ENCODE data around the gene INPP5A. TPM values are rescaled to one million over a fixed set of nuclear protein-coding genes. Genes with fewer than 3 reads are reported as not detected.

Gene INPP5A
- total and polyA plus RNA-seq, 9 of the 15 experiments (the other 6 are each of a cell fraction or from before 2014, with no cell fraction given) = 0.66 to 11.6 (median 7.7) TPM

DNA sequence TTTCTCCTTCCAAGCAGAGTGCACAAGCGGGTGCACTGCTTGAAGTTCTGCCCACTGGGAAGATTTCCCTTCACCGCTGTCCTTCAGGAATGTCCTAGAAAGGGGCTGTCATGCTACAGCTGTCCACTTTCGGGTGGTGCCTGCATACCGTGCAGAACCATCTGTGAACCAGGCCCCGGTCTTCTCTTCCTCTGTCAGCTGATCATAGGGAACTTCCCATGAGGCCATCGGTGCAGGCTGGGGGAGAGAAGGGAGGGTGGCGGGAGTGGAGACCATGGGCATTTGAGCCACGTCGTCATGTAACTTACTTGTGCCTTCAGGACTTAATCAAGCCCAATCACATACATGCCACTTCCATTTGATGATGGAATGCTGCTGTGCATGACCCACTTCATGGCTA lies 136.7 kb downstream of the INPP5A start:
- ChIA-PET POLR2A (interaction anchor here (1.0 kb wide), 1 partner anchor 17 kb away, joined by 3 read pairs; no protein-coding TSS in a partner anchor), CTCF (ENCODE audit: low intra/inter-chr PET ratio) (no interaction called here)
- ATAC-seq (no peak), DNase-seq (ENCODE audit: extremely low read depth in 1 of 4, low spot score in 3 of 4) (no peak), FAIRE-seq (no peak)
- in situ Hi-C loops (cut with MboI) = loop anchor here (25.0 kb wide), 1 partner anchor 438 kb away; no protein-coding TSS in a partner anchor
- Histone ChIP-seq H3K9ac (ENCODE audit: insufficient read depth in 1 of 2, low read depth in 2 of 2, low read length in 2 of 2) (no peak overlapping the region), H2AFZ (ENCODE audit: low read depth, low read length) (no peak overlapping the region), H3K4me1 (replicated peaks in 1 of 2; ENCODE audit: control insufficient read depth in 2 of 2, insufficient read depth in 2 of 2, low read length in 2 of 2) (peaks cover 2 to 11% of the 10 kb centered on the region in 2 experiments; a peak in 3 of 5 replicates), H3K27me3 (ENCODE audit: control insufficient read depth in 2 of 2, insufficient read depth in 2 of 2, low read length in 2 of 2) (no peaks in the 10 kb centered on the region), H3K79me2 (ENCODE audit: control insufficient read depth, insufficient read depth, low read length) (no peaks in the 10 kb centered on the region), H3K9me3 (replicated peaks; ENCODE audit: control insufficient read depth, insufficient read depth, low read depth, low read length) (no peaks in the 10 kb centered on the region), H3K4me3 (no peak overlapping the region), H4K20me1 (replicated peaks; ENCODE audit: control insufficient read depth, insufficient read depth, low read length) (no peaks in the 10 kb centered on the region; the same call in 1 of the 2 replicates), H3K36me3 (ENCODE audit: control insufficient read depth, insufficient read depth, low read length) (no peaks in the 10 kb centered on the region), H3K27ac (ENCODE audit: extremely low read depth, low read depth, low read length) (no peak overlapping the region), H3K9me1 (ENCODE audit: control insufficient read depth, insufficient read depth, low read length) (no peaks in the 10 kb centered on the region), H3K4me2 (ENCODE audit: insufficient read depth, low read length) (no peak overlapping the region)
- TF ChIP-seq CREM (IDR thresholded peaks at IDR 0.05; ENCODE audit: low read depth) (no peak), CHD2 (IDR thresholded peaks at IDR 0.05; ENCODE audit: low read depth, low read length) (no peak), BRF1 (IDR thresholded peaks at IDR 0.05; ENCODE audit: borderline replicate concordance, extremely low read depth, insufficient read length) (no peak), CREB1 (IDR thresholded peaks at IDR 0.05) (no peak), CREB1 (CRISPR knock-in tag; IDR thresholded peaks at IDR 0.05) (no peak)
- WGBS (ENCODE audit: insufficient coverage, low coverage, missing lambda C conversion rate) = 62% methylated on average over 6 of the region's 9 CpGs
- BruUV-seq (replicated peaks) = no TSS peak
- intact Hi-C loops (cut with micrococcal nuclease) = no loop called here

- Histone ChIP-seq H3K79me2 (ENCODE audit: control insufficient read depth, insufficient read depth, low read length) (no peaks in the 10 kb centered on the region), H3K4me2 (ENCODE audit: insufficient read depth, low read length) (no peak overlapping the region), H3K4me3 (no peak overlapping the region), H3K9ac (ENCODE audit: insufficient read depth in 1 of 2, low read depth in 2 of 2, low read length in 2 of 2) (no peak overlapping the region), H3K36me3 (ENCODE audit: control insufficient read depth, insufficient read depth, low read length) (no peaks in the 10 kb centered on the region), H3K27ac (ENCODE audit: extremely low read depth, low read depth, low read length) (no peak overlapping the region), H3K27me3 (ENCODE audit: control insufficient read depth in 2 of 2, insufficient read depth in 2 of 2, low read length in 2 of 2) (no peaks in the 10 kb centered on the region), H3K9me3 (replicated peaks; ENCODE audit: control insufficient read depth, insufficient read depth, low read depth, low read length) (no peaks in the 10 kb centered on the region), H2AFZ (ENCODE audit: low read depth, low read length) (no peak overlapping the region), H3K9me1 (ENCODE audit: control insufficient read depth, insufficient read depth, low read length) (no peaks in the 10 kb centered on the region), H3K4me1 (replicated peaks in 1 of 2; ENCODE audit: control insufficient read depth in 2 of 2, insufficient read depth in 2 of 2, low read length in 2 of 2) (peaks cover 2 to 11% of the 10 kb centered on the region in 2 experiments; a peak in 3 of 5 replicates), H4K20me1 (replicated peaks; ENCODE audit: control insufficient read depth, insufficient read depth, low read length) (no peaks in the 10 kb centered on the region; the same call in 1 of the 2 replicates)
- intact Hi-C loops (cut with micrococcal nuclease) (no loop called here), in situ Hi-C loops (cut with MboI) (no loop called here)
- WGBS (ENCODE audit: insufficient coverage, low coverage, missing lambda C conversion rate) = 72% methylated on average over 19 of the region's 23 CpGs
- FAIRE-seq (no peak), DNase-seq (ENCODE audit: extremely low read depth in 1 of 4, low spot score in 3 of 4) (no peak), ATAC-seq (no peak)
- ChIA-PET CTCF (ENCODE audit: low intra/inter-chr PET ratio) (no interaction called here), POLR2A (interaction anchor here (1.2 kb wide), 1 partner anchor 10 kb away, joined by 3 read pairs; no protein-coding TSS in a partner anchor)
- no peak for TF ChIP-seq ELF2 (CRISPR knock-in tag; IDR thresholded peaks at IDR 0.05)
- TF ChIP-seq ZNF79 (CRISPR knock-in tag; IDR thresholded peaks at IDR 0.05; ENCODE audit: low read depth) = no peak
- no peak for TF ChIP-seq ZNF143 (CRISPR knock-in tag; IDR thresholded peaks at IDR 0.05)
- TF ChIP-seq, protein P1, sequence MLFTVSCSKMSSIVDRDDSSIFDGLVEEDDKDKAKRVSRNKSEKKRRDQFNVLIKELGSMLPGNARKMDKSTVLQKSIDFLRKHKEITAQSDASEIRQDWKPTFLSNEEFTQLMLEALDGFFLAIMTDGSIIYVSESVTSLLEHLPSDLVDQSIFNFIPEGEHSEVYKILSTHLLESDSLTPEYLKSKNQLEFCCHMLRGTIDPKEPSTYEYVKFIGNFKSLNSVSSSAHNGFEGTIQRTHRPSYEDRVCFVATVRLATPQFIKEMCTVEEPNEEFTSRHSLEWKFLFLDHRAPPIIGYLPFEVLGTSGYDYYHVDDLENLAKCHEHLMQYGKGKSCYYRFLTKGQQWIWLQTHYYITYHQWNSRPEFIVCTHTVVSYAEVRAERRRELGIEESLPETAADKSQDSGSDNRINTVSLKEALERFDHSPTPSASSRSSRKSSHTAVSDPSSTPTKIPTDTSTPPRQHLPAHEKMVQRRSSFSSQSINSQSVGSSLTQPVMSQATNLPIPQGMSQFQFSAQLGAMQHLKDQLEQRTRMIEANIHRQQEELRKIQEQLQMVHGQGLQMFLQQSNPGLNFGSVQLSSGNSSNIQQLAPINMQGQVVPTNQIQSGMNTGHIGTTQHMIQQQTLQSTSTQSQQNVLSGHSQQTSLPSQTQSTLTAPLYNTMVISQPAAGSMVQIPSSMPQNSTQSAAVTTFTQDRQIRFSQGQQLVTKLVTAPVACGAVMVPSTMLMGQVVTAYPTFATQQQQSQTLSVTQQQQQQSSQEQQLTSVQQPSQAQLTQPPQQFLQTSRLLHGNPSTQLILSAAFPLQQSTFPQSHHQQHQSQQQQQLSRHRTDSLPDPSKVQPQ (CRISPR knock-in tag; IDR thresholded peaks at IDR 0.05; ENCODE audit: borderline replicate concordance) = no peak
- no peak for TF ChIP-seq SUPT5H (IDR thresholded peaks at IDR 0.05)
- TF ChIP-seq RNF2 (IDR thresholded peaks at IDR 0.05) = no peak
- no peak for TF ChIP-seq CBX3 (IDR thresholded peaks at IDR 0.05; ENCODE audit: borderline replicate concordance in 1 of 2, low read length in 2 of 2)
- no peak for TF ChIP-seq MTA2 (IDR thresholded peaks at IDR 0.05; ENCODE audit: low read depth)
- no peak for TF ChIP-seq SRSF9 (IDR thresholded peaks at IDR 0.05; ENCODE audit: borderline replicate concordance, low read depth, low read length)
- no peak for TF ChIP-seq LARP7 (IDR thresholded peaks at IDR 0.05)
- no peak for TF ChIP-seq NCOA1 (IDR thresholded peaks at IDR 0.05; ENCODE audit: low read depth)
- no peak for TF ChIP-seq PML (IDR thresholded peaks at IDR 0.05; ENCODE audit: low read length)
- no TSS peak for BruUV-seq (replicated peaks)
Measured at GRCh38 chr10:132675031-132675740, 137.6 kb downstream of the INPP5A start.

Data from K562 (cell line).